ENCODE results near the gene SLC16A12.
"Not testable (repeated sequence)": the region's sequence is repeated elsewhere in the genome, so short reads cannot be mapped to it uniquely, and the experiment has no call there.

The SLC16A12 gene

GRCh38 chr10:89468191-89468965 lies 67.0 kb downstream of the SLC16A12 start:
- no peak for DNase-seq

DNA sequence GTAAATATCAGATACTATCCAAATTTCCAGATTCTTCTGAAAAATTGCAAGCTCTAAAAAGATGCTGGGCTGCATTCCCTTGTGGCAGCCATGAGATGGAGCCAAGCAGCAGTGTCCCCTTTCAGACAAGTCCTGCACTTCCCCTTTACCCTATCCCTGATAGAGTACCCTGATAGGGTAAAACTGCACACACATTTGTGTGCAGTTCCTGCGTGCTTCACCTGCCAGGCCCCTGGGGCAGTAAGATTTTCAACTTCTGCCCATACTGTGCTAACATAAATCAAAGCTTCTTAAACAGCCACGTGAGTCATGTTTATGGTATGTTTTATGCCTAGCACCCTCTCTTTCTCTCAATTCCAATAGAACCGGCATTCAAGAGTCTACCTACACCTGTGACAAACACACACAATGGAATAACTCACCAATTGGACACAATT lies 68.8 kb downstream of the SLC16A12 start:
- peak; percentile 9 for DNase-seq

GRCh38 chr10:89465196-89465595 lies 70.2 kb downstream of the SLC16A12 start:
- no peak for DNase-seq

- DNase-seq = no peak
Observed at GRCh38 chr10:89463846-89464537, 71.4 kb downstream of the SLC16A12 start.

DNA sequence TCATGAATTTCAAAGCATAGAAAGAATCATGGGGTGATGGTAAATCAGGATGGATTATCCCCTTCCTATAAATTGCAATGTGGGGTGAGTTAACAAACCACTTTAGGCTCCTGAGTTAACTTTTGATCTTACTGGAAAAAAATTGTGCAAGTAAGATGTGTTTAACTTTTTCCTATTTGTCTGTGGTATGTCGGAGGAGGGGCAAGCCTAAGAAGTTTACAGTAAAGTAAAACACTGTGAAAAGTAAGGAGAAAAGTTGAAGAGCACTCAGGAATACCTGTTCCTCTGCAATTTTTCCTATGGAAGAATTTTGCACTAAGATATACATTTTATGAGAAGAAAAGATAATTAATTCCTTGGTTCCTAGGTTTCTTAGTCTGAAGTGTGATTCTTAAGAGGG lies 76.6 kb downstream of the SLC16A12 start:
- DNase-seq = no peak

- DNase-seq = no peak
Observed at GRCh38 chr10:89458291-89458690, 77.1 kb downstream of the SLC16A12 start.

DNA sequence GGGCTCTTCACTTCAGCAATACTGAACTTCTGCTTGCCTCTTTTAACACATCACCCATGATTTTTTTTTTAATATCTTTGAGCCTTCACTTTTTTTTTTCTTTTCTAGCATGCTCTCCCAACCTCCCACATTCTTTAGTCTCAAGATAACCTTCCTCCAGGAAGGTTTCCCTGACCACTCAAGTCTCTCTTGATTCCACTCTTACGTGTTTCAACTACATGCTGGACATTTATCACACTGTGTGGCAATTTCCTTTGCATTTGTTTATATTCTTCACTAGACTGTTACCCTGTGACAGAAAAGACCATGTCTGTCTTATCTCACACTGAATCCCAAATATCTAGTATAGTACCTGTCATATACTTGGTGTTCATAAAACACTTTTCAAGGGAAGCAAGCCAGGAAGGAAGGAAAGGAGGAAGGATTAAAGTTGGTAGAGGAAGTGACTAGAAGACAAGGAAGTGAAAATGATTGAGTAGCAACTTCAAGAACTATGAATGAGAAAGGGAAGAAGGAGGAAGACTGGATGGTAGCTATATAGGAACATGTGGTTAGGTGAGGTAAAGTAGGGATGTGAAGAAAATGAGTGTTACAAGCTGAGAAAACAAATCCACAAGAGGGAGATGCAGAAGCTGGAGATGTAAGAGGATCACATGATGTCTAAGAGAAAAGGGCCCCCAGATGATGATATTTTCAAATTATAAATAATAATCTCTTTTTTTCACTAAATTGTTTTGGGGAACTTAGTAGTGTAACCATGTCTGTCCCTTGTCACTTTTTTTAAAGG lies 80.6 kb downstream of the SLC16A12 start:
- DNase-seq = no peak

DNA sequence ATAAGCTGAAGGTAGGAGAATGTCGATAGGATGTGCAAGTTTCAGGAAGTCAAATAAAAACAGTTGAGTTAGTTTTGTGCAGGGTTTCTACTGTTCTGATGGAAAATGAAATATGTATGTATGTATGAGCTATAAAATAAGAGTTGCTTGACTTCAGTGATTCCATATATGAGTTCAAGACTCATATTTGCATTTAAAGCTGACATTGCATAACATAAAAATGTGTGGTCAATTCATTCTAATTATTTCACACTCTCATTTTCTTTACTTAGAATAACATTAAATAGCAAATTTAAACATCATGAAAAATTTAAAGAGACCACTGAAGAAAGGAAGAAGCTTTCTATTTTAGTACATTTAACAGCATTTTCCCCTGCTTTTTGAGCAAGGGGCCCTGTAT lies 83.2 kb downstream of the SLC16A12 start:
- no peak for DNase-seq

GRCh38 chr10:89450901-89451300 lies 84.5 kb downstream of the SLC16A12 start:
- no peak for DNase-seq

- not testable (repeated sequence) for DNase-seq
Observed at GRCh38 chr10:89444819-89445218, 90.6 kb downstream of the SLC16A12 start.

GRCh38 chr10:89442289-89442688 lies 93.1 kb downstream of the SLC16A12 start:
- no peak for DNase-seq

DNA sequence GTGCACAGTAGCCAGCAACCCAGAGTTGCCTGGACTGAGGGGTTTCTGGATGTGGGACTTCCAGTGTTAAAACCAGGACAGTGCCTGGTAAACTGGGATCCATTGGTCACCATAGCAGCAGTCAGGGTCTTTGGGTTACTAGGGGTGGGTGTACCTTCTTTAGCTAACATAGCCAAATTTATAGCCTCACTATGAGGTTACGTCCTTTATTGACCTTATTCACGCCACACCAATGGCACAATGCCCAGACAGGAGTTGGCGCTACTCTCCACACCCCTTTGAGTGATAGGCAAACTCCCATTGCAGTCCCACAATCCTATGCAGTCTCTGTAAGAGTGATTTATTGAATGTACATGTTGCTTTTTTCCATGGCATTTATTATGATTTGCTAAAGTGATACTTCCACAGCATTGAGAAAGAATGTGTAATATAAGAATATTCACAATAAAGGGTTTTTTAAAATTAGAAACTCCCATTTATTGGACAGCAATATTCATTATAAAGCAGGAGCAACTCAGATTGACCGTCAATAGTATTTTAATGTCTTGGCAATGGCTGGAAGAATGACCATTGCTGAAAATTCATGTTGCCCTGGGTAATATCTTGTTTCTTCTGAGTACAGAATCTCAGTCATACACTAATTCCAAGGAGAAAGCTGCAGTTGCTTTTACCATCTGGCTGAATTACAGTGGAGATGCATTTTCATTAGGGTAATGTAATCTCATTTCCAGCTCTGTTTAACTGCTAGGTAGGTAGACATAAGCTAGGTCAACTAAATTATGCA lies 95.0 kb downstream of the SLC16A12 start:
- no peak for DNase-seq

- DNase-seq = no peak
Observed at GRCh38 chr10:89438525-89438924, 96.9 kb downstream of the SLC16A12 start.

DNA sequence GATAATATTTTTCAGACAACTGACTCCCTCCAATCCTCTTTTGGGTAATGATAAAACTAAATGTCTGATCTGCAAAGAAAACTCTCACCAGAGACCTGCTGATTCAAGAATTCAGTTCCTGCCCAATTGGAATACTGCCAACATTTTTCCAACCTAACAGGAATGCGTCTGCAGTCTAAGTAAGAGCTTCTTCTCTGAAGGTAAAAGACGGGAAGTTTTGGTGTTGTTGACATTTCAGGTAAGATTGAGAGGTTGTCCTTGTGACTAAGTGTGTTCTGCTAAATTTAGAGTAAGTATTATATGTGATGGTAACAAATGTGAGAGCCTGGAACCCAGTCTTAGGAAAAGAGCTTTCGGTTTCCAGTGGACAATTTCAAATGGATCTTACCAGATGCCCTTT lies 103.4 kb downstream of the SLC16A12 start:
- no peak for DNase-seq

DNA sequence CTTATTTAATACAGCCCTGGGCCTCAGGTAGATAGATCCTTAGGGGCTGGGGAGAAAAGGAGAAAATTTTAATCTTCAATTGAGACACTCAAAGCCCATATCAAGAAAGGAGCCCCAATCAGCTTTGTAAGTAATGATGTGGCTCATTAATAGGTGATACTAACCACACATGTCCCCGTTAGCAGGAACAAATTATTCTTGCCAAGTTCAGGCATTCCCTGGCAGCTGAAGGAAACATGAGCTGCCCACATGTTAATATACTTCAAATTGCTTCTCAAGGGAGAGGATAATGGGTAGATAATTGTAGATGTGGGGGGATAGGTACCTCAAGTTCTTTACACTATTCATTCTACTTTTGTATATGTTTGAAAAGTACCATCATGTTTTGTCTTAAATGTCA lies 106.5 kb downstream of the SLC16A12 start:
- DNase-seq = no peak

DNA sequence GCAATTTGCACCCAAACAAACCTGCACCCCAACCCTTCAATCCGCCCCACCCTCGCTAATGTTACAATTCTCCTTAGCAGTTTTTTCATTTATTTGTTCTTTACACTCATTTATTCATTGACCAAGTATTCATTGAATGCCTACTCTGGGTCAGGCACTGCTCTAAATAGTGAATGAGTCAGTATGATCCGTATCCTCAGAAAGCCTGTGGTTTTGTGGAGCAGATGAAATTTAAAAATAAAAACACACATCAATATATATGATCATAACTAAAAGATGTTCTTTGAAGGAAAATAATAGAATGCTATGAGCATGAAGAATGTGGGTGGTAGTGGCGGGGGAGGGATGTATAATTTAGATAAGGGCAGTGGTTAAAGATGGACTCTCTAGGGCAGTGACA lies 107.8 kb downstream of the SLC16A12 start:
- no peak for DNase-seq

DNA sequence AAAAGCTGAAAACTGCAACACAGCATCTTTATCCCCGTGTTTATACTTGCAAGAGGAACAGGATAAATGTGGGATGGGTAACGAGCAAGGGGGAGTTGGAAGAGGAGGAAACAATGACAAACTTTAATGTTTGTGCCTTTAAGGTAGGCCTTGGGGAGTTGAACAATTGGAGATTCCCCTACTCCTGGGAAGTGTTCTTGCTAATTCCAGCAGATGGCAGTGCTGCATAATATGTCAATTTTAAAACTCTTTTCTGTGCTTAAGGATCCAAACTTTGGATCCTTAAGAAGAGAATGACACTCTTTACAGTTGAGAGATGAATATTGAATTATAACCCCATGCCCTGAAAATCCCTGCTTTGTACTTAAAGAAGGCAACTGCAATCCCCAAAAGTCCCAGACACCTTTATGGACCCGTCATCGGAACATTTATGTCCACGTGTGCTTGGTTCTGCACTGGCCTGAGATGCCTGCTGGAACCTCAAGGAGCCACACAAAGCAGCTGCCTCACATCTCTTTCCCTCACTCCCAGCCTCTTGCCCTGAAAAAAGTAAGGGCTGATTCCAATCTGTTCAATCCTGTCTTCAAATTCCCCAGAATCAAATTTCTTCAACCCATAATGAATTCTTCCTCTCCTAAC lies 109.0 kb downstream of the SLC16A12 start:
- no peak for DNase-seq

- DNase-seq = no peak
Observed at GRCh38 chr10:89425000-89425399, 110.4 kb downstream of the SLC16A12 start.

DNA sequence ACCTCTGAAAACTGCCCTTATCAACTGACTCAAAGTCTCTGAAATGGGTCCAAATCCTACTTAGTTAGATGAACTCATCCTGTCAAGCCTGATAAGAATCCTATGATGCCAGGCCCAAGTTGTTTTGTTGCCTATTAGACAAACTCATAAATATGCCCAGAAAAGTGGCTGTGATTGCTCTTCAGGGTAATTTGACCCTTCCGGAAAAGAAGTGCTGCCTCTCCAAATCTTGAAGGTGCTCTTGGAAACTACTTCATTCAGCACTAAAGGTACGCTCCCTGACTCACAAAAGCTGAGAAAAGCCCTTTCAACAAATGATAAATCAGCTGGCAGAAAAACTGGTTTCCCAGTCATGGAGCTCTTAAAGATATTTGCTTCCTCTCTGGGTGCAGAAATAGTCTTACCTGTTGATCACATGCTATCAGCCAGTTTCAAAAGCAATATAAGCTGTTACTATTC lies 114.3 kb downstream of the SLC16A12 start:
- no peak for DNase-seq

DNA sequence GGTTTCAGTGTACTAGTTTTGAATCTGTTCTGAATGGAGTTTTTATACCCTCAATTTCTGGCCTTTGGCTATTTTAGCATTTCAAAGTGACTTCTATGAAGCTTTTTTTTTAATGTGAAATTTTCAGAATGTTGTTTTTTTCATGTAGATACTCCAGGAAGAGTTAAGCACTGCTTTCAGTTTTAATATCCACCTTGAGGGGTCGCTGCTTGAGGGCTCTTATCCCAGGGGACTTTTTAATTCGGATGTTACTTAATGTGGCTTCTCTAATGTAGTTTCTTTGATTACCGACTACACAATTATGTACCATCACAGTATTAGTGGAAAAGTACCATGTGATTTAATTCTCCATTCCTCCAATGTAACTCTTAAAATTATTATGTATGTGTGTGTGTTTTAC lies 115.8 kb downstream of the SLC16A12 start:
- no peak for DNase-seq

DNA sequence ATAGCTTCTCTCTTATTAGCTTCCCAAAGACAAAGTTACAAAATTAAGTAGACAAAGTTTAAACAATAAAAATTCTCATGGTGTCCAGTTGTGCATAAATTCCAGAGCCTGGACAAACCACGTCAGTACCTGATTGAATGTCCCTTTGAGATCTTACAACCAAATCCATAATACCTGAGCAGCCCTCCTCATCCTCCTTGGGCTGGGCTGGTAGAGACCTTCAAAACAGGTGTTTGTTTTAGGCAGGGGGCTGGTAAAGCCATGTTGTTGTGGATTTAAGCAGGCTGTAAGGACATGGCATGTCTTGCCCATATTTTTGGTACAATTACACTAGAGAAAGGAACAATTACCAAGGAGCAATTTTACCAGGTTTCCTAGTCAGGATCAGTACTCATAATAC lies 118.9 kb downstream of the SLC16A12 start:
- DNase-seq = no peak

All from NCI-H774 (cell line).